Panc1 (cell line): Measurements from ENCODE around the gene NCR3LG1.

Experiments
- POLR2AphosphoS5 ChIP-seq: IDR thresholded peaks from 2 replicates; pipeline ENCODE4 v1.6.1; 2012; ENCODE audit warnings: mild to moderate bottlenecking, low read depth, low read length, moderate library complexity
- TF ChIP-seq, protein P1 (sequence below): fragments of 450-650 bp; IDR thresholded peaks from 2 replicates; pipeline ENCODE4 v1.5.1; 2017; ENCODE audit warnings: mild to moderate bottlenecking
- TF ChIP-seq, protein P2 (sequence below), 2 experiments: IDR thresholded peaks; 2 replicates each; pipeline ENCODE4 v1.6.1; 2011 to 2012; ENCODE audit warnings: low read depth in 2 of 2, control low read depth in 1 of 2, low read length in 1 of 2, mild to moderate bottlenecking in 1 of 2, moderate library complexity in 1 of 2; ENCODE audit not compliant: insufficient read depth in 1 of 2

DNA sequence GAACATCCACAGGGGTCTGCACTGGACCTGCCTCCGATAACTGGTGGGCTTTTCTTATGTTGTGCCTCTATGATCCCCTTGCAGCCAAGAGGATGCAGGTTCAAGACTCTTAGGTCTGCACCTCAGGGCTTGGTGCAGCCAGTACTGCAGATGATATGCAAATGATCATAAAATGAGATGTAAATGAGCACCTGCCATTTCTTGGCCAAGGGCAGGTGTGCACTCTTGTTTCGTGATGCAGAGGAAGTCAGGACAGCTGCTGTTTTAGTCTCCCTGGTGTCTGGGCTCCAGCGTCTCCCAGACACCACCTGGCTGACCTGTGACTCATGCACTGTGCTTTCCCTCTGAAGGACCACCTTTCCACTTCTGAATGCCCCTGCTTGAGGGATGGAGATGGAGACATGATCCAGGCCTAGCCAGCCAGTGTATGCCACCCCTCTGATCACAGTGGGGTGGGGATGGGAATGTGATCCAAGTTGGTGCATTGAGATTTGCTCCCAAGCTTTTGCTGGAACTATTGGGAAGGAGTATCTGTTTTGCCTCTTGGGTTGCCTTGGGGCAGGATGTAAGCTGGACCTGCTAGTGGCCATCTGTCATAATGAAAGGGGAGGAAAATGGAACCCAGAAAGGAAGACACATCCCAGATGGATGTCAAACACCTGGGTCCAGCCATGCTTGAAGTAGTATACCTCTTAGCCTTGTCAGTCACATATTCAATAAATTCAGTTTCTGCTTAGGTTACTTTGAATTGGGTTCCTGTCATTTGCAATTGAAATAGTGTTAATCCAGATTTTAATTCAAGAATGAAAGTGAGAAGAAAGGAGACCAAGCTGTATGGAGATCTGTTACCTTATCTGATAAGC, 40.1 kb downstream of the NCR3LG1 start:
- no peak for TF ChIP-seq POLR2AphosphoS5
- TF ChIP-seq, protein P1, sequence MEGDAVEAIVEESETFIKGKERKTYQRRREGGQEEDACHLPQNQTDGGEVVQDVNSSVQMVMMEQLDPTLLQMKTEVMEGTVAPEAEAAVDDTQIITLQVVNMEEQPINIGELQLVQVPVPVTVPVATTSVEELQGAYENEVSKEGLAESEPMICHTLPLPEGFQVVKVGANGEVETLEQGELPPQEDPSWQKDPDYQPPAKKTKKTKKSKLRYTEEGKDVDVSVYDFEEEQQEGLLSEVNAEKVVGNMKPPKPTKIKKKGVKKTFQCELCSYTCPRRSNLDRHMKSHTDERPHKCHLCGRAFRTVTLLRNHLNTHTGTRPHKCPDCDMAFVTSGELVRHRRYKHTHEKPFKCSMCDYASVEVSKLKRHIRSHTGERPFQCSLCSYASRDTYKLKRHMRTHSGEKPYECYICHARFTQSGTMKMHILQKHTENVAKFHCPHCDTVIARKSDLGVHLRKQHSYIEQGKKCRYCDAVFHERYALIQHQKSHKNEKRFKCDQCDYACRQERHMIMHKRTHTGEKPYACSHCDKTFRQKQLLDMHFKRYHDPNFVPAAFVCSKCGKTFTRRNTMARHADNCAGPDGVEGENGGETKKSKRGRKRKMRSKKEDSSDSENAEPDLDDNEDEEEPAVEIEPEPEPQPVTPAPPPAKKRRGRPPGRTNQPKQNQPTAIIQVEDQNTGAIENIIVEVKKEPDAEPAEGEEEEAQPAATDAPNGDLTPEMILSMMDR: no peak
- TF ChIP-seq, protein P2, sequence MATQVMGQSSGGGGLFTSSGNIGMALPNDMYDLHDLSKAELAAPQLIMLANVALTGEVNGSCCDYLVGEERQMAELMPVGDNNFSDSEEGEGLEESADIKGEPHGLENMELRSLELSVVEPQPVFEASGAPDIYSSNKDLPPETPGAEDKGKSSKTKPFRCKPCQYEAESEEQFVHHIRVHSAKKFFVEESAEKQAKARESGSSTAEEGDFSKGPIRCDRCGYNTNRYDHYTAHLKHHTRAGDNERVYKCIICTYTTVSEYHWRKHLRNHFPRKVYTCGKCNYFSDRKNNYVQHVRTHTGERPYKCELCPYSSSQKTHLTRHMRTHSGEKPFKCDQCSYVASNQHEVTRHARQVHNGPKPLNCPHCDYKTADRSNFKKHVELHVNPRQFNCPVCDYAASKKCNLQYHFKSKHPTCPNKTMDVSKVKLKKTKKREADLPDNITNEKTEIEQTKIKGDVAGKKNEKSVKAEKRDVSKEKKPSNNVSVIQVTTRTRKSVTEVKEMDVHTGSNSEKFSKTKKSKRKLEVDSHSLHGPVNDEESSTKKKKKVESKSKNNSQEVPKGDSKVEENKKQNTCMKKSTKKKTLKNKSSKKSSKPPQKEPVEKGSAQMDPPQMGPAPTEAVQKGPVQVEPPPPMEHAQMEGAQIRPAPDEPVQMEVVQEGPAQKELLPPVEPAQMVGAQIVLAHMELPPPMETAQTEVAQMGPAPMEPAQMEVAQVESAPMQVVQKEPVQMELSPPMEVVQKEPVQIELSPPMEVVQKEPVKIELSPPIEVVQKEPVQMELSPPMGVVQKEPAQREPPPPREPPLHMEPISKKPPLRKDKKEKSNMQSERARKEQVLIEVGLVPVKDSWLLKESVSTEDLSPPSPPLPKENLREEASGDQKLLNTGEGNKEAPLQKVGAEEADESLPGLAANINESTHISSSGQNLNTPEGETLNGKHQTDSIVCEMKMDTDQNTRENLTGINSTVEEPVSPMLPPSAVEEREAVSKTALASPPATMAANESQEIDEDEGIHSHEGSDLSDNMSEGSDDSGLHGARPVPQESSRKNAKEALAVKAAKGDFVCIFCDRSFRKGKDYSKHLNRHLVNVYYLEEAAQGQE (IDR thresholded peaks at IDR 0.05; ENCODE audit: insufficient read depth in 1 of 2, low read depth in 2 of 2, low read length in 1 of 2): no peak
